SU-DHL-6 (cell line): ENCODE measurements around the gene SPEG.

ENCODE experiments used
- EZH2phosphoT487 ChIP-seq: fragments of 200-600 bp; sonication (generic), shearing (Covaris generic); conservative IDR thresholded peaks from 2 replicates; pipeline ENCODE4 v1.6.1; 2018; ENCODE audit warnings: mild to moderate bottlenecking, antibody characterized with exemption, low read length, moderate library complexity, mixed read lengths
- TF ChIP-seq, protein P1 (sequence below): fragments of 200-600 bp; sonication (generic); IDR thresholded peaks from one replicate; pipeline ENCODE4 v1.5.1; 2017; ENCODE audit warnings: antibody characterized with exemption, mild to moderate bottlenecking, low read length, moderate library complexity; ENCODE audit not compliant: insufficient read depth, poor library complexity, severe bottlenecking

DNA sequence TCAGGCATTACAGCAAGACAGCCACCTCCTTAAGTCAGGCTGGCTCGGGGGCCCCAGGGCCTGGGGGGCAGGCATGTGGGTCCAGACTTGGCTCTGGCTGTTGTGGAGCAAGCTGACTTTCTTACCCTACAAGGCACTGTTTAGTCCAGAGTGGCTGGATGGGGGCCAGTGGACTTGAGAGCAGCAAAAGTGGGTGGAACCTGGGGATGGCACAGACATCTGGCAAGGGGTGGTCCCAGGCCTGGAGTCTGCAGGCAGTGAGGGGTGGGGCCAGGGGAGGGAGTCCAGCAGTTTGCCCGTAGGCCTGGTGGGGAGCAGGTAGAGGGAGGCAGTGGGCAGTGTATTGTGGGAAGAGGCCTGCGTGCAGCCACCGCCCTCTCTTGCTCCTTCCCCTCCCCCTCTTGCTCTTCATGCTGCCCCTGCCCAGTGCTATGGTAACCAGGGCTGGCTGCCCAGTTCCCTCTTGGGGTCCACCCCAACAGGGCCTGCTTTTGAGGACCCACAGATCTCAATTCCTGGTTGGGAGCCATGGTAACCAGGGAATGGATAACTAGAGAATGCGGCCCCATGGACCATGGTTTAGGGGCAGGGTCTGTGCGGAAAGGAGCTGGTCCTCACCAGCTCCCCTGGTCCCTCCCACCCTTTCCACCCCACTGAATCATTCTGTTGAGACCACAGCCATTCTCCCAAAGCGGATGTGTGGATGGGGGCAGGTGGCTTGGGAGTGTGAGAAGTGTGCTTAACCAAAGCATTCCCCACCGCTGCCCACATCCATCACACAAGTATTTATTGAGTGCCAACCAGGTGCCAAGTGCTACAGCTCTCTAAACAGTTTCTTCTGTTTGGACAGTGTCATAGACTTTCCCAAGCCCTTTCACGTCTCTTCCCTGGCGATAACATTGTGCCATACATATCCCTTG is 19.3 kb downstream of the SPEG start:
- TF ChIP-seq, protein P1, sequence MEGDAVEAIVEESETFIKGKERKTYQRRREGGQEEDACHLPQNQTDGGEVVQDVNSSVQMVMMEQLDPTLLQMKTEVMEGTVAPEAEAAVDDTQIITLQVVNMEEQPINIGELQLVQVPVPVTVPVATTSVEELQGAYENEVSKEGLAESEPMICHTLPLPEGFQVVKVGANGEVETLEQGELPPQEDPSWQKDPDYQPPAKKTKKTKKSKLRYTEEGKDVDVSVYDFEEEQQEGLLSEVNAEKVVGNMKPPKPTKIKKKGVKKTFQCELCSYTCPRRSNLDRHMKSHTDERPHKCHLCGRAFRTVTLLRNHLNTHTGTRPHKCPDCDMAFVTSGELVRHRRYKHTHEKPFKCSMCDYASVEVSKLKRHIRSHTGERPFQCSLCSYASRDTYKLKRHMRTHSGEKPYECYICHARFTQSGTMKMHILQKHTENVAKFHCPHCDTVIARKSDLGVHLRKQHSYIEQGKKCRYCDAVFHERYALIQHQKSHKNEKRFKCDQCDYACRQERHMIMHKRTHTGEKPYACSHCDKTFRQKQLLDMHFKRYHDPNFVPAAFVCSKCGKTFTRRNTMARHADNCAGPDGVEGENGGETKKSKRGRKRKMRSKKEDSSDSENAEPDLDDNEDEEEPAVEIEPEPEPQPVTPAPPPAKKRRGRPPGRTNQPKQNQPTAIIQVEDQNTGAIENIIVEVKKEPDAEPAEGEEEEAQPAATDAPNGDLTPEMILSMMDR: no peak
- no peak for TF ChIP-seq EZH2phosphoT487
